ENCODE data around the gene DCAF11.

- no peak for TF ChIP-seq CTCF (IDR thresholded peaks at IDR 0.05)
- TF ChIP-seq EZH2 (IDR thresholded peaks at IDR 0.05), result no peak
- TF ChIP-seq EZH2phosphoT487 (IDR thresholded peaks at IDR 0.05), result no peak
Observed at GRCh38 chr14:24070285-24071143, 44.1 kb upstream of the DCAF11 start.

Data from neural progenitor cell (in vitro differentiated cells).